GM12878 (cell line): Measurements from ENCODE around the gene ECI1. TPM values are rescaled to one million over a fixed set of nuclear protein-coding genes. Genes with fewer than 3 reads are reported as not detected.

Experiments used
- ATAC-seq: fragments of 200-7000 bp; cut with Tn5 transposase; 3 replicates; pipeline ENCODE4 v1.9.1; 2020; ENCODE audit warnings: mild to moderate bottlenecking, moderate library complexity
- BruUV-seq: library from RNA; stranded (reverse); fragments of 400-500 nt; replicated peaks from 2 replicates; lab custom pipeline; 2021; lab: Mats Ljungman, UMichigan
- CTCF ChIA-PET: fragments of 300-600 bp; sonication (Branson Sonifier 250); formaldehyde crosslinking; extraction: SDS; loops from one replicate; lab custom pipeline; 2021; ENCODE audit warnings: inconsistent platforms; lab: Yijun Ruan, JAX
- POLR2A ChIA-PET: fragments of 350-600 bp; formaldehyde crosslinking; extraction: SDS; loops from one replicate; lab custom pipeline; 2021; ENCODE audit warnings: inconsistent platforms; lab: Charles Lee
- RAD21 ChIA-PET: fragments of 300-600 bp; sonication (Branson Sonifier 250); formaldehyde crosslinking; loops from one replicate; lab custom pipeline; 2023; ENCODE audit warnings: antibody characterized with exemption; ENCODE audit not compliant: unreplicated experiment; lab: Charles Lee
- SMC1A ChIA-PET: fragments of 300-600 bp; sonication (Branson Sonifier 250); formaldehyde crosslinking; loops from one replicate; lab custom pipeline; 2023; ENCODE audit not compliant: unreplicated experiment, uncharacterized antibody; lab: Charles Lee
- DNase-seq: peaks from one replicate; pipeline ENCODE4 v3.0.0-alpha.2; 2011; ENCODE audit warnings: low read depth, low spot score
- FAIRE-seq: peaks from 3 replicates; lab custom pipeline; 2011; peaks lifted over from hg19 to GRCh38; lab: Jason Lieb, UNC
- H2AFZ ChIP-seq: 2 replicates; pipeline ENCODE4 v1.6.0; 2011; ENCODE audit warnings: low read depth, low read length, control low read depth; ENCODE audit not compliant: control insufficient read depth
- H3K27ac ChIP-seq: 2 replicates; pipeline ENCODE4 v1.5.1; 2011; ENCODE audit warnings: control low read depth; ENCODE audit not compliant: control insufficient read depth, insufficient read depth
- H3K27me3 ChIP-seq, 2 experiments: replicated peaks in 1 of 2; 2 replicates each; pipeline versions ENCODE4 v1.6.0 to v1.6.1; 2011; ENCODE audit warnings: low read length in 1 of 2; ENCODE audit not compliant: control insufficient read depth in 2 of 2, insufficient read depth in 2 of 2
- H3K36me3 ChIP-seq, 2 experiments: 2 replicates each; pipeline ENCODE4 v1.5.1; 2011; ENCODE audit warnings: low read length in 1 of 2; ENCODE audit not compliant: control insufficient read depth in 2 of 2, insufficient read depth in 2 of 2
- H3K4me1 ChIP-seq: 2 replicates; pipeline ENCODE4 v1.6.1; 2011; ENCODE audit warnings: mild to moderate bottlenecking, low read length, moderate library complexity, mixed read lengths; ENCODE audit not compliant: control insufficient read depth, insufficient read depth
- H3K4me2 ChIP-seq: 2 replicates; pipeline ENCODE4 v1.6.0; 2011; ENCODE audit warnings: control low read depth; ENCODE audit not compliant: control insufficient read depth, insufficient read depth
- H3K4me3 ChIP-seq: fragments of 200-600 bp; sonication (generic); 2 replicates; pipeline ENCODE4 v1.5.1; 2016
- H3K79me2 ChIP-seq: 2 replicates; pipeline ENCODE4 v1.6.0; 2011; ENCODE audit warnings: low read length; ENCODE audit not compliant: control insufficient read depth, insufficient read depth
- H3K9ac ChIP-seq: 2 replicates; pipeline ENCODE4 v1.8.0; 2011; ENCODE audit warnings: low read length, control low read depth, mixed read lengths; ENCODE audit not compliant: control insufficient read depth, insufficient read depth
- H3K9me3 ChIP-seq: replicated peaks from 3 replicates; pipeline ENCODE4 v1.5.1; 2011; ENCODE audit warnings: mild to moderate bottlenecking, low read length; ENCODE audit not compliant: control insufficient read depth, insufficient read depth
- H4K20me1 ChIP-seq: 2 replicates; pipeline ENCODE4 v1.6.0; 2011; ENCODE audit not compliant: control insufficient read depth, insufficient read depth
- BHLHE40 ChIP-seq, 2 experiments: fragments of 450-650 bp in 1 of 2; IDR thresholded peaks; 2 replicates each; pipeline ENCODE4 v1.6.1; 2011 to 2017; ENCODE audit warnings: low read depth in 2 of 2, borderline replicate concordance in 1 of 2, improper control_type of control experiment in 1 of 2, low read length in 1 of 2, mild to moderate bottlenecking in 1 of 2
- CBFB ChIP-seq: IDR thresholded peaks from 2 replicates; pipeline ENCODE4 v1.6.1; 2016; ENCODE audit warnings: antibody characterized with exemption, low read depth
- CHD2 ChIP-seq: IDR thresholded peaks from 2 replicates; pipeline ENCODE4 v1.6.1; 2011; ENCODE audit warnings: low read depth, low read length, improper control_type of control experiment, borderline replicate concordance
- CUX1 ChIP-seq: IDR thresholded peaks from 2 replicates; pipeline ENCODE4 v1.6.1; 2012; ENCODE audit warnings: improper control_type of control experiment, low read depth, low read length; ENCODE audit not compliant: insufficient replicate concordance
- GATAD2B ChIP-seq: fragments of 450-650 bp; conservative IDR thresholded peaks from 2 replicates; pipeline ENCODE4 v1.6.1; 2017; ENCODE audit warnings: low read depth, mild to moderate bottlenecking, moderate library complexity
- HCFC1 ChIP-seq: fragments of 150-350 bp; IDR thresholded peaks from 2 replicates; pipeline ENCODE4 v1.6.1; 2014; ENCODE audit warnings: low read length
- IRF5 ChIP-seq: fragments of 450-650 bp; IDR thresholded peaks from 2 replicates; pipeline ENCODE4 v1.6.1; 2017; ENCODE audit warnings: borderline replicate concordance
- MYC ChIP-seq: IDR thresholded peaks from 2 replicates; pipeline ENCODE4 v1.6.1; 2011; ENCODE audit warnings: mild to moderate bottlenecking, low read length, moderate library complexity, inconsistent platforms; ENCODE audit not compliant: insufficient read depth, insufficient replicate concordance, insufficient read length, severe bottlenecking
- NFYB ChIP-seq: IDR thresholded peaks from 2 replicates; pipeline ENCODE4 v1.6.1; 2011; ENCODE audit warnings: low read depth, mild to moderate bottlenecking, low read length, improper control_type of control experiment, moderate library complexity; ENCODE audit not compliant: insufficient read depth
- POLR2AphosphoS5 ChIP-seq: IDR thresholded peaks from 2 replicates; pipeline ENCODE4 v1.6.1; 2011; ENCODE audit warnings: mild to moderate bottlenecking, low read length, inconsistent platforms
- RBBP5 ChIP-seq: fragments of 200-600 bp; sonication (generic); conservative IDR thresholded peaks from 2 replicates; pipeline ENCODE4 v1.6.1; 2016
- TCF3 ChIP-seq: IDR thresholded peaks from 2 replicates; pipeline ENCODE4 v1.6.1; 2012; ENCODE audit warnings: low read depth, mild to moderate bottlenecking, low read length, borderline replicate concordance; ENCODE audit not compliant: insufficient read depth
- ZZZ3 ChIP-seq: IDR thresholded peaks from 2 replicates; pipeline ENCODE4 v1.6.1; 2011; ENCODE audit warnings: low read depth; ENCODE audit not compliant: control insufficient read depth, insufficient read length
- WGBS: methylation state at CpG from one replicate; pipeline ENCODE4 v1.1.6; 2016; ENCODE audit warnings: low lambda C conversion rate; ENCODE audit not compliant: insufficient replicate concordance, insufficient coverage; ENCODE audit errors: missing lambda C conversion rate; 5-methylcytosine and 5-hydroxymethylcytosine counted together
- in situ Hi-C: fragments of 300-500 bp; cut with MboI; formaldehyde crosslinking; loops from 9 replicates; pipeline ENCODE4 v1.14.3; 2018; ENCODE audit warnings: mixed read lengths
- intact Hi-C: fragments of 100-400 bp; cut with micrococcal nuclease; formaldehyde crosslinking; loops from one replicate; pipeline ENCODE4 v1.14.2; 2022; ENCODE audit not compliant: unreplicated experiment
- polyA plus RNA-seq, 11 experiments: library from polyadenylated mRNA; depleted of rRNA in 4 of 11; unstranded in 6 of 11; stranded (reverse) in 5 of 11; fragments of >200 nt; fragmentation: Nextera tagmentation in 4 of 11; fragmentation: Illumina TruSeq in 1 of 11; extraction: Ambion mirVana in 4 of 11; extraction: Trizol in 1 of 11; gene quantifications; 1 replicate in 1 of 11; 2 replicates in 10 of 11; pipeline versions ENCODE4 v1.2.1 to v1.2.3, GENCODE V29; 2011 to 2016; ENCODE audit warnings: inconsistent platforms in 2 of 11, missing spikeins in 2 of 11, low read depth in 1 of 11
- total RNA-seq, 4 experiments: library from RNA; depleted of rRNA in 3 of 4; stranded (reverse); fragments of >200 nt in 3 of 4; fragmentation: Illumina TruSeq in 1 of 4; extraction: Trizol in 1 of 4; gene quantifications; 2 replicates each; pipeline versions ENCODE4 v1.2.1 to v1.2.3, GENCODE V29; 2013 to 2021

ECI1 gene
- total and polyA plus RNA-seq, 10 of the 15 experiments (the other 5 are each of a cell fraction or from before 2014, with no cell fraction given), result 2.2 to 82.1 (median 24.8) TPM

GRCh38 chr16:2292221-2292620, 40.8 kb upstream of the ECI1 start (continued):
- TF ChIP-seq CUX1 (no peak), NFYB (no peak)

GRCh38 chr16:2289282-2289681, 37.9 kb upstream of the ECI1 start:
- Histone ChIP-seq H3K4me3 (no peak overlapping the region), H3K36me3 (no peaks in the 10 kb centered on the region), H3K9me3 (no peaks in the 10 kb centered on the region), H3K27ac (no peak overlapping the region), H3K27me3 (no peaks in the 10 kb centered on the region; a peak in 1 of 4 replicates), H3K9ac (no peak overlapping the region), H3K79me2 (no peaks in the 10 kb centered on the region), H2AFZ (no peak overlapping the region), H3K4me2 (no peak overlapping the region), H3K4me1 (no peaks in the 10 kb centered on the region), H4K20me1 (no peaks in the 10 kb centered on the region)
- RAD21 ChIA-PET, result interaction anchor here (0.7 kb wide), 1 partner anchor 13 kb away, joined by 3 read pairs; no protein-coding TSS in a partner anchor
- CTCF ChIA-PET, result no interaction called here
- DNase-seq (no peak), ATAC-seq (no peak), FAIRE-seq (no peak)
- no TSS peak for BruUV-seq
- WGBS, result 78% methylated on average over 23 of the region's 23 CpGs
- intact Hi-C loops (no loop called here), in situ Hi-C loops (no loop called here)
- SMC1A ChIA-PET, result no interaction called here
- POLR2A ChIA-PET, result interaction anchor here (0.5 to 0.6 kb wide), 4 partner anchors 26 to 255 kb away, joined by 3 to 6 read pairs (median 4); no protein-coding TSS in a partner anchor
- TF ChIP-seq ZZZ3 (no peak), POLR2AphosphoS5 (no peak), RBBP5 (no peak), GATAD2B (no peak), MYC (no peak), IRF5 (no peak), HCFC1 (no peak), BHLHE40 (IDR thresholded peaks at IDR 0.05; ENCODE audit: borderline replicate concordance in 1 of 2, low read depth in 2 of 2, low read length in 1 of 2) (no peak), CHD2 (no peak), TCF3 (no peak), CBFB (no peak)
